GM12873 (cell line): ENCODE measurements around the gene CHERP.
A peak's percentile ranks its signal among the peaks of the same experiment; 100 is the strongest.

Experiments used
- TF ChIP-seq, protein P1 (sequence below): IDR thresholded peaks from 2 replicates; pipeline ENCODE4 v1.5.1; 2012; ENCODE audit warnings: low read depth, mild to moderate bottlenecking, moderate library complexity, low read length, control low read depth; ENCODE audit not compliant: insufficient read depth; ENCODE audit errors: missing control alignments

The CHERP gene

GRCh38 chr19:16581145-16581970 lies 39.1 kb upstream of the CHERP start:
- TF ChIP-seq, protein P1, sequence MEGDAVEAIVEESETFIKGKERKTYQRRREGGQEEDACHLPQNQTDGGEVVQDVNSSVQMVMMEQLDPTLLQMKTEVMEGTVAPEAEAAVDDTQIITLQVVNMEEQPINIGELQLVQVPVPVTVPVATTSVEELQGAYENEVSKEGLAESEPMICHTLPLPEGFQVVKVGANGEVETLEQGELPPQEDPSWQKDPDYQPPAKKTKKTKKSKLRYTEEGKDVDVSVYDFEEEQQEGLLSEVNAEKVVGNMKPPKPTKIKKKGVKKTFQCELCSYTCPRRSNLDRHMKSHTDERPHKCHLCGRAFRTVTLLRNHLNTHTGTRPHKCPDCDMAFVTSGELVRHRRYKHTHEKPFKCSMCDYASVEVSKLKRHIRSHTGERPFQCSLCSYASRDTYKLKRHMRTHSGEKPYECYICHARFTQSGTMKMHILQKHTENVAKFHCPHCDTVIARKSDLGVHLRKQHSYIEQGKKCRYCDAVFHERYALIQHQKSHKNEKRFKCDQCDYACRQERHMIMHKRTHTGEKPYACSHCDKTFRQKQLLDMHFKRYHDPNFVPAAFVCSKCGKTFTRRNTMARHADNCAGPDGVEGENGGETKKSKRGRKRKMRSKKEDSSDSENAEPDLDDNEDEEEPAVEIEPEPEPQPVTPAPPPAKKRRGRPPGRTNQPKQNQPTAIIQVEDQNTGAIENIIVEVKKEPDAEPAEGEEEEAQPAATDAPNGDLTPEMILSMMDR, result peak; percentile 21

DNA sequence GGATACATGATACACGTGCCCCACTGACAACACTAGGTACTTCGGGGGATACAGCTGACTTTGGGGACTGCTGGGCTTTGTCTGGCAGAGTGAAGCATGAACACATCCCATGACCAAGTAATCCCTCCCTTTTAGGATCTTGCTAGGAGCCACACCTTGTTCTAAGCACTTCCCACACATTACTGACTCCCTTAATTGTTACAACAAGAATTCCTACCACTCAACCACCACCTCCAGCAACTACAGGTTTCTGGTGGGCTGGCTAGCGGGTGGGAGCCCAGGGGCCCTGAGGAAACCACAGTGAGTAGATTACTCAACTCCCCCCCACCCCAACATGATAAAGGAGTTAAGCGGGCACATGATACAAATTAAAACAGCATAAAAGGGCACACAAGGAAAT lies 37.1 kb upstream of the CHERP start:
- TF ChIP-seq, protein P1, result no peak

DNA sequence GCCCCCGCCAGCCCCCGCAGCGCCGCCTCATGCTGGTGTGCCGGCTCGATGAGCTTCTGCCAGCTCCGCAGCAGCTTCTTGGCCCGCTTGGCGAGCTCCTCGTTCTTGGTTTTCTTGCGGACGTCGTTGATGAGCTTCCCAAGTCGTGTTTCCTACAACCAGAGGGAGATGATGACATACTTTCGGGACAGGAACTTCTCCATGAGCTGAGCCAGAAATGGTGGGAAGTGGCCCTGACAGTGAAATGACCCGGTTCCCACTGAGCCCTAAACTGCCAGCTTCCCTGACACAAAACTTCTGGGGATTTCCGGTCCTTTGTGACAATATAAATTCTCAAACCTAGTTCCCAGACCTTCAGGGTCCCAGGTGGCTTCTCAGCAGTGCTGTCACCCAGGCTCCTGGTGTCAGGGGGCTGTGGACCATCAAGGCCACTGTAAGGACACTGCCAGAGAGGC lies 35.3 kb upstream of the CHERP start:
- TF ChIP-seq, protein P1, result no peak

GRCh38 chr19:16576690-16577530 lies 34.7 kb upstream of the CHERP start:
- TF ChIP-seq, protein P1, result no peak

GRCh38 chr19:16575861-16576689 lies 33.8 kb upstream of the CHERP start:
- TF ChIP-seq, protein P1, result no peak

- TF ChIP-seq, protein P1, result no peak
Measured at GRCh38 chr19:16575282-16575681, 33.0 kb upstream of the CHERP start.
